Neuron (in vitro differentiated cells): ENCODE results near the gene RIBC2.
"Not testable (repeated sequence)": the region's sequence is repeated elsewhere in the genome, so short reads cannot be mapped to it uniquely, and the experiment has no call there.

ENCODE experiments used
- H2AFZ ChIP-seq: one replicate; pipeline ENCODE4 v1.6.1; 2013; ENCODE audit warnings: low read depth, mild to moderate bottlenecking, inconsistent platforms, low read length, moderate library complexity
- H3K27me3 ChIP-seq: one replicate; pipeline ENCODE4 v1.6.1; 2013; ENCODE audit warnings: low read length; ENCODE audit not compliant: insufficient read depth
- H3K36me3 ChIP-seq: one replicate; pipeline ENCODE4 v1.6.1; 2013; ENCODE audit warnings: low read length; ENCODE audit not compliant: insufficient read depth
- H3K4me1 ChIP-seq: one replicate; pipeline ENCODE4 v1.6.1; 2013; ENCODE audit warnings: low read length; ENCODE audit not compliant: insufficient read depth
- H3K4me3 ChIP-seq: 2 replicates; pipeline ENCODE4 v1.5.1; 2013; ENCODE audit warnings: mild to moderate bottlenecking, low read length, moderate library complexity
- H3K9me3 ChIP-seq: one replicate; pipeline ENCODE4 v1.6.1; 2013; ENCODE audit warnings: low read length

RIBC2 gene

GRCh38 chr22:45428391-45429385, 15.2 kb downstream of the RIBC2 start:
- Histone ChIP-seq H2AFZ (no peak overlapping the region), H3K4me3 (no peak overlapping the region), H3K27me3 (peaks cover 8% of the 10 kb centered on the region), H3K9me3 (no peaks in the 10 kb centered on the region), H3K36me3 (no peaks in the 10 kb centered on the region), H3K4me1 (no peaks in the 10 kb centered on the region)

- peaks cover 8% of the 10 kb centered on the region for H3K27me3 ChIP-seq
- no peaks in the 10 kb centered on the region for H3K9me3 ChIP-seq
- no peak overlapping the region for H2AFZ ChIP-seq
- H3K4me3 ChIP-seq, result no peak overlapping the region
- H3K36me3 ChIP-seq, result no peaks in the 10 kb centered on the region
- no peaks in the 10 kb centered on the region for H3K4me1 ChIP-seq
Observed at GRCh38 chr22:45429424-45429823, 15.9 kb downstream of the RIBC2 start.

- no peaks in the 10 kb centered on the region for H3K9me3 ChIP-seq
- no peak overlapping the region for H2AFZ ChIP-seq
- peaks cover under 1% of the 10 kb centered on the region for H3K4me1 ChIP-seq
- no peak overlapping the region for H3K4me3 ChIP-seq
- H3K27me3 ChIP-seq, result peaks cover 8% of the 10 kb centered on the region
- H3K36me3 ChIP-seq, result no peaks in the 10 kb centered on the region
Observed at GRCh38 chr22:45429981-45430775, 16.7 kb downstream of the RIBC2 start.

GRCh38 chr22:45430871-45431270, 17.4 kb downstream of the RIBC2 start:
- H3K4me3 ChIP-seq, result no peak overlapping the region
- H3K36me3 ChIP-seq, result no peaks in the 10 kb centered on the region
- H3K9me3 ChIP-seq, result no peaks in the 10 kb centered on the region

GRCh38 chr22:45434981-45435380, 21.5 kb downstream of the RIBC2 start:
- Histone ChIP-seq H3K9me3 (no peaks in the 10 kb centered on the region), H3K4me1 (peaks cover 5% of the 10 kb centered on the region), H3K27me3 (peaks cover under 1% of the 10 kb centered on the region), H3K4me3 (no peak overlapping the region), H2AFZ (peak overlapping the region; percentile 22), H3K36me3 (no peaks in the 10 kb centered on the region)

More at GRCh38 chr22:45430871-45431270, 17.4 kb downstream of the RIBC2 start:
- H3K27me3 ChIP-seq, result peaks cover 8% of the 10 kb centered on the region
- H3K4me1 ChIP-seq, result peaks cover 5% of the 10 kb centered on the region
- H2AFZ ChIP-seq, result no peak overlapping the region

GRCh38 chr22:45435544-45436139, 22.1 kb downstream of the RIBC2 start:
- Histone ChIP-seq H2AFZ (peak overlapping the region; percentile 22), H3K36me3 (no peaks in the 10 kb centered on the region), H3K4me1 (peaks cover 5% of the 10 kb centered on the region), H3K4me3 (no peak overlapping the region), H3K27me3 (no peaks in the 10 kb centered on the region), H3K9me3 (no peaks in the 10 kb centered on the region)

GRCh38 chr22:45436871-45437517, 23.5 kb downstream of the RIBC2 start:
- not testable (repeated sequence) for H3K27me3 ChIP-seq, H3K4me3 ChIP-seq, H3K36me3 ChIP-seq, H3K4me1 ChIP-seq, H3K9me3 ChIP-seq, H2AFZ ChIP-seq

- no peak overlapping the region for H3K4me3 ChIP-seq
- no peaks in the 10 kb centered on the region for H3K36me3 ChIP-seq
- H3K27me3 ChIP-seq, result peaks cover 2% of the 10 kb centered on the region
- H3K9me3 ChIP-seq, result no peaks in the 10 kb centered on the region
- peaks cover 11% of the 10 kb centered on the region for H3K4me1 ChIP-seq
- H2AFZ ChIP-seq, result no peak overlapping the region
Observed at GRCh38 chr22:45438336-45438735, 24.8 kb downstream of the RIBC2 start.

GRCh38 chr22:45440688-45441087, 27.2 kb downstream of the RIBC2 start:
- H3K4me3 ChIP-seq, H3K27me3 ChIP-seq, H3K36me3 ChIP-seq, H3K9me3 ChIP-seq, H2AFZ ChIP-seq, H3K4me1 ChIP-seq: not testable (repeated sequence)

GRCh38 chr22:45441138-45441537, 27.6 kb downstream of the RIBC2 start:
- H3K9me3 ChIP-seq, result no peaks in the 10 kb centered on the region
- peaks cover 6% of the 10 kb centered on the region for H3K4me1 ChIP-seq
- H3K36me3 ChIP-seq, result no peaks in the 10 kb centered on the region
- H3K27me3 ChIP-seq, result peaks cover 2% of the 10 kb centered on the region
- H2AFZ ChIP-seq, result no peak overlapping the region
- H3K4me3 ChIP-seq, result no peak overlapping the region

GRCh38 chr22:45442116-45442515, 28.6 kb downstream of the RIBC2 start:
- Histone ChIP-seq H3K36me3 (no peaks in the 10 kb centered on the region), H3K27me3 (peaks cover 2% of the 10 kb centered on the region), H2AFZ (no peak overlapping the region), H3K4me1 (peaks cover 6% of the 10 kb centered on the region), H3K4me3 (no peak overlapping the region), H3K9me3 (no peaks in the 10 kb centered on the region)

GRCh38 chr22:45444168-45444567, 30.7 kb downstream of the RIBC2 start:
- H3K4me3 ChIP-seq, result no peak overlapping the region
- H3K9me3 ChIP-seq, result no peaks in the 10 kb centered on the region
- no peaks in the 10 kb centered on the region for H3K36me3 ChIP-seq
- H3K4me1 ChIP-seq, result peaks cover 6% of the 10 kb centered on the region
- H3K27me3 ChIP-seq, result peaks cover 2% of the 10 kb centered on the region
- H2AFZ ChIP-seq, result no peak overlapping the region
